Astrocyte of the cerebellum (primary cell): ENCODE data around the gene HS6ST1.

Experiments
- DNase-seq: peaks from one replicate; pipeline ENCODE4 v3.0.0-alpha.2; 2011; ENCODE audit warnings: low read depth
- H3K4me3 ChIP-seq: 2 replicates; pipeline ENCODE4 v1.5.1; 2011; ENCODE audit warnings: mild to moderate bottlenecking, low read depth, low read length, moderate library complexity
- CTCF ChIP-seq: IDR thresholded peaks from 2 replicates; pipeline ENCODE4 v1.5.1; 2012; ENCODE audit warnings: low read length, low read depth, moderate library complexity, mild to moderate bottlenecking; ENCODE audit errors: missing control alignments
- in situ Hi-C: cut with HindIII; loops from 2 replicates; pipeline ENCODE4 v1.10.0; 2017; ENCODE audit warnings: low sequenced_read_pairs

The HS6ST1 gene

GRCh38 chr2:128272601-128273468 is 45.8 kb downstream of the HS6ST1 start:
- no peak overlapping the region for H3K4me3 ChIP-seq
- DNase-seq = no peak
- TF ChIP-seq CTCF = no peak
- in situ Hi-C loops = no loop called here

- no peak for DNase-seq
- in situ Hi-C loops = no loop called here
- no peak overlapping the region for H3K4me3 ChIP-seq
- TF ChIP-seq CTCF = no peak
Measured at GRCh38 chr2:128271911-128272600, 46.6 kb downstream of the HS6ST1 start.

- DNase-seq = no peak
- no peak overlapping the region for H3K4me3 ChIP-seq
- in situ Hi-C loops = no loop called here
- TF ChIP-seq CTCF = no peak
Measured at GRCh38 chr2:128271597-128271910, 47.1 kb downstream of the HS6ST1 start.

GRCh38 chr2:128270672-128271596 is 47.7 kb downstream of the HS6ST1 start:
- DNase-seq = no peak

GRCh38 chr2:128269990-128270671 is 48.5 kb downstream of the HS6ST1 start:
- in situ Hi-C loops = no loop called here
- no peak for TF ChIP-seq CTCF
- no peak overlapping the region for H3K4me3 ChIP-seq
- DNase-seq = no peak

More at GRCh38 chr2:128270672-128271596, 47.7 kb downstream of the HS6ST1 start:
- in situ Hi-C loops = no loop called here
- H3K4me3 ChIP-seq = no peak overlapping the region
- no peak for TF ChIP-seq CTCF
